T-helper 17 cell (primary cell): ENCODE results near the gene PTPRN2. TPM values are rescaled to one million over a fixed set of nuclear protein-coding genes. Genes with fewer than 3 reads are reported as not detected.

ENCODE experiments used
- total RNA-seq, 4 donors: library from RNA in 2 of 4; stranded (reverse) in 2 of 4; gene quantifications; one replicate each; pipeline ENCODE4 v1.2.3 and lab custom pipeline; 2022 to 2026

The PTPRN2 gene
- total RNA-seq, 2 donors from 2014 or later, result 0.42 to 0.57 TPM

Other genes with a start within 250 kb of the PTPRN2 start
- 10 to 100 TPM in 1 of 2 donors, 1 to 10 TPM in 1; 8.8 to 38.7 TPM for gene NCAPG2, start 117.0 kb upstream of the PTPRN2 start, total RNA-seq
- 100 to 1,000 TPM; 104 to 113 TPM for gene ESYT2, start 241.7 kb upstream of the PTPRN2 start, total RNA-seq